Retina (tissue), 1 donor: ENCODE measurements around the gene BTBD1.

Experiments
- DNase-seq: peaks from one replicate; pipeline ENCODE4 v3.0.0-alpha.2; 2016

BTBD1 gene

DNA sequence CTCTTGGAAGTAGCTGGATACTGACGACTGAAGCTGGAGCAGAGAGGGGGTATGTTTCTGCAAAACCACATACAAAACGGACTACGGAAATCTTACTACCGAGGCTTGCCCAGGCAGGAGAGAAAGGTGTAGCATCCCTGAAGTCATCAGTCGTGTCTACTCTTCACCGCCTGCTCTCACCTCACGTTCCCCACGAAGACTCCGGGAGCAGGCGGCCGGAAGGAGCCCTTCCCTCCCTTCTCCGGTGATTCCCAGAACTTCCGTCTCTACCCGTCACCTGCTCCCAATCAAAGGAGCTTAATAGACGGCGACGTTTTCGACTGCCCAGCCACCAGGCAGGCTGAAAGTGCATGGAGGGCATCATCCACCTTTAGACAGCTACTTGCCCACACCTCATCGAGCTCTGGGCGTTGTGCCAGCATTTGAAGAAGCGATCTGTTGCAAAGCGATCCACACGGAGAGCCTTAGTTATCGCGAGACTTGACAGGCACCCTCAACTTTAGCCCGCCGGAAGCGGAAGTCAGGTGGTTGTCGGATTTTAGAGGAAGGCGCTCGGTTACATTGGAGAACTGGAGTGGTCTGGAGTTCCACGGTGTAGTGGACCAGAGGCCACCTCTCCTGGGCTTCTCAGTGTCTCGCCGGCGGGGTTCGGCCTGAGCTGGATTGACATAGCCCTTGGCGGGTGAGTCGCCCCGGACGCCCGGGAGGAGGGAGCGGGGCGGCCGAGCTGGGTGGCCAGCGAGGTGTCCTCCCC lies 81.2 kb downstream of the BTBD1 start, which contains the start of gene RAMAC:
TSS of gene RAMAC (plus strand) at position 523 of the 754 bp plus-strand sequence. CDS start 2,809 bp downstream, outside the sequence.
- peak; percentile 97 for DNase-seq

GRCh38 chr15:82980981-82981380 lies 86.1 kb downstream of the BTBD1 start:
- DNase-seq = no peak

GRCh38 chr15:82979726-82980125 lies 87.3 kb downstream of the BTBD1 start:
- no peak for DNase-seq

GRCh38 chr15:82978438-82978837 lies 88.6 kb downstream of the BTBD1 start:
- DNase-seq = no peak

- no peak for DNase-seq
Observed at GRCh38 chr15:82977076-82977475, 90.0 kb downstream of the BTBD1 start.

DNA sequence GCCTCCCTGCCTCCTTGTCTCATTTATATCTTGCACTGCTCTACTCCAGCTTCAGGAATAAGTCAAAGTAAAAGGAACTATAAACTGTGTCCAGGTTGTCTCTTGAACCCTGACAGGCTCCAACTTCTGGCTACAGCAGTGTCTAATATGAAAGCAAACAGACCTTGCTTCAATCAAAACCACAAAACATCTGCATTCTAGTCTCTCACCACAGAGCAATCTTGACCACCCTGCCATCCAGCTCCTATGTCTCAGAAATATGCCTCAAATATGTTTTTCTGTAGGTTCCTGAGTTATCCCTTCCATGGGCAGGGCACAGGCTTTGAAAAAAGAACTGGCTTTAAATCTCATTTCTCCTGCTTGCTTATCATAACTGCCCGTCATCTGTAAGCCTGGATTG lies 94.1 kb downstream of the BTBD1 start:
- no peak for DNase-seq

DNA sequence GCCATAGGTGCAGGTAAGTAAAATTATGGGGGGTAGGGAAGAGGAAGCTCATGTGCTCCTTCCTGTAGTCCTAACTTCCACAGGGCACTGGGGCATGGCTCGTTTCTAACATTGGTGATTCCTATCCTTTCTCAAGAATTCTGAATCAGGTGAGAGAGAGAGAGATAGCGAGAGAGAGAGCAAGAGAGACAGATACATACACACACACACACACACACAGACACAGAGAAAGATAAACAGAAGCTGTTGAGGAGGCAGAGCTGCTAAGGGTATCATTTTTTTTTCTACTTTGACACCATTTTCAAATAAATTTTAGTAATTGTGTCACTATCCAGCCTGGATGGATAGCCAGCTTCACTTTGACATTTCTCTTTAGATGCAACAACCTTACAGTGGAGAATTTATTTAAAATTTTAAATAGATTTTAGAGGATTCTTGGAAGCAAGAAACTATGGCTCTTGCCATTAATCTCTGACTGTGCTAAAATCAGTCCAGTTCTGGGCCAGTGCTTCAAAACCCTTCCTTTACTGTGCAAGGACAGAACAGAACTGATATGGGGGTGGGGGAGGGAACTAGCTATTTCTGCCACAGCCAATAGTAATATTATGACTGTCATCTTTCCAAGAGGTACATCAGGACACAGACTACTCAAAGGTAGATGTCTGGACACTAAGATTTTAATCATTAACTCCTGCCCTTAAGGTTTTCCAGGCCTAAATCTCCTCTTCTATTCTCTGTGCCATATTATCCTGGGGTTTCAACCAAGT lies 95.7 kb downstream of the BTBD1 start:
- DNase-seq = no peak

DNA sequence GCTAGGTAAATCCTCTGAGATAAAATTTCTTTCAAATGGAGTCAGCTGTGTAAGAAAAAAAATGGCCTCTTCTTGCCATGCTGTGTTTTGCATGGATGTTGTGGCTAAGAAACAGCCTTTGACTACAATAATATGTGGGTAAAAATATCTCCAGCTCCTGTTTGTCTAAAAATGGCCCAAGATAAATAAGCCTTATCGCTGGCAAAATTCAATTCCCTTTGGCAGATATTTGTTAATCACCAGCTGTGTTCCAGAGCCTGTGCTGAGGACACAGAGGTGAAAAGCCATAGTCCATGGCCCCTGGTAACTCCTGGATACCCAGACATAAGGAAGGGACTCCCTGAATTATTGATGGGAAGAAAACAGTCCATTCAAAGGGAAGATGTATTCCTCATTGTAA lies 96.4 kb downstream of the BTBD1 start:
- no peak for DNase-seq

DNA sequence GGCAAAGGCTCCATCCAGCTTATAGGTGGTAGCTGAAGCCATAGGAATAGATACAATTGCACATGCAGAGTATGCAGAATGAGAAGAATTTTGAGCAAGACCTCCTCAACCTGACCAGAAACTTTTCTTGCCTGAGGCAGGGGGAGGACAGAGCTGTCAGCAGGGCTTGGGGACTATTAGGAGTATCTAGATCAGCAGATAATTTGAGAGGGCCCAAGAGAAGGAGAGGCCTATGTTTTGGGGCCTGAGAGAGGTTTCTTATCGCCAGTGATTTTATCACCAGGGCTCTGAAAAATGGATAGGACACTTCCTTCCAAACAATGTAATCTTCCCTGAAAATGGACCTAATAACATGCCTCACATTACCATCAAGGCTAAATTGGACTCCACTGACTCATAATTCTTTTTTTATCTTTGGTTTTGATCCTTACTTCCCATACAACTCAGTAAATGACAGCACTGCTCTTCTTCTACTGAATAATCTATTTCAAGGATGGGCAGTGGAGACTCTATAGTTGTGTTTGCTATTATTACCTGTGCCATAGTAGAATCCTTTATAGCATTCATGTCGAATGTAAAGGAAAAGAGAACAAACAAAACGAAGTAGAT lies 96.9 kb downstream of the BTBD1 start:
- DNase-seq = no peak

GRCh38 chr15:82969353-82969752 lies 97.7 kb downstream of the BTBD1 start:
- DNase-seq = no peak

- no peak for DNase-seq
Observed at GRCh38 chr15:82968066-82968465, 99.0 kb downstream of the BTBD1 start.

- DNase-seq = no peak
Observed at GRCh38 chr15:82966671-82967071, 100.4 kb downstream of the BTBD1 start.
